HG02759 (cell line): ENCODE measurements around the gene ENO4.

ENCODE experiments used
- ATAC-seq: cut with Tn5 transposase; IDR thresholded peaks from one replicate; pipeline ENCODE4 v1.9.1; 2021; ENCODE audit warnings: mild to moderate bottlenecking, moderate library complexity; ENCODE audit not compliant: unreplicated experiment

ENO4 gene, protein sequence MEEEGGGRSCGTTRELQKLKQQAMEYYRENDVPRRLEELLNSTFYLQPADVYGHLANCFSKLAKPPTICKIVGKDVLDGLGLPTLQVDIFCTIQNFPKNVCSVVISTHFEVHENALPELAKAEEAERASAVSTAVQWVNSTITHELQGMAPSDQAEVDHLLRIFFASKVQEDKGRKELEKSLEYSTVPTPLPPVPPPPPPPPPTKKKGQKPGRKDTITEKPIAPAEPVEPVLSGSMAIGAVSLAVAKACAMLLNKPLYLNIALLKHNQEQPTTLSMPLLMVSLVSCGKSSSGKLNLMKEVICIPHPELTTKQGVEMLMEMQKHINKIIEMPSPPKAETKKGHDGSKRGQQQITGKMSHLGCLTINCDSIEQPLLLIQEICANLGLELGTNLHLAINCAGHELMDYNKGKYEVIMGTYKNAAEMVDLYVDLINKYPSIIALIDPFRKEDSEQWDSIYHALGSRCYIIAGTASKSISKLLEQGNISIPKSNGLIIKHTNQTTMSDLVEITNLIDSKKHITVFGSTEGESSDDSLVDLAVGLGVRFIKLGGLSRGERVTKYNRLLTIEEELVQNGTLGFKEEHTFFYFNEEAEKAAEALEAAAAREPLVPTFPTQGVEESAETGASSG

DNA sequence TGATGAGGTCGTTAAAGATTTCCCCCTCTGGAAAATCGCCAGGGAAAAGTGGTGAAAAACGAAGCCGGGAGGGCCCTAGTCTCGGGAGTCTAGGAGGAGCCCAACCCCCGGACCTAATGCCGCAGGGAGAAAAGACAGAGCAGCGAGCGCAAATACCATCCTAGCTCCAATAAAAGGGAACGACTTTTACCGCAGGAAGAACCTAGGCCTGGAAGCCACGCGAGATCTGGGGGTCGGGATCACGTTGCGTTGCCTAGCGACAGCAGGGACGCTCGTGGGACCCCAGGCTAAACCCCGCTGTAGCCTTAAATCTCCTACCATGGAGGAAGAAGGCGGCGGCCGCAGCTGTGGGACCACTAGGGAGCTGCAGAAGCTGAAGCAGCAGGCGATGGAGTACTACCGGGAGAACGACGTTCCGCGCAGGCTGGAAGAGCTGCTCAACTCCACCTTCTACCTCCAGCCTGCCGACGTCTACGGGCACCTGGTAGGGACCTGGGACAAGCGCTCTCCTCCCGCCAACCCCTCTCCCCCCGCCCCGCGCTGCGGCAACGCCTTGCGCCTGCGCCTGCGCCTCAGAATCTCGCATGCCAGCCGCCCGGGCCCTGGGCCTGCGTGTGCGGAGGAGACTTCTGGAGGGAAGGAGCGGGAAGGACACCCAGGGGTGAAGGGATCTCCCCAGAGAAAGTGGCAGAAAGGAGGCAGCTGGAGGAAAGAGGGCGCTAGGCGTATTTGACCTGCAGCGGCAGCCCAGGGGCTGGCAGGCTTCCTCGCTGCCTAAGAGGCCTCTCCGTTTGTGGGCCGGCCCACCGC, at the start of gene ENO4:
ENO4 (plus strand) TSS at position 252 of the 810 bp plus-strand sequence; CDS start at position 320, 68 bp downstream.
- peak; percentile 64 for ATAC-seq

DNA sequence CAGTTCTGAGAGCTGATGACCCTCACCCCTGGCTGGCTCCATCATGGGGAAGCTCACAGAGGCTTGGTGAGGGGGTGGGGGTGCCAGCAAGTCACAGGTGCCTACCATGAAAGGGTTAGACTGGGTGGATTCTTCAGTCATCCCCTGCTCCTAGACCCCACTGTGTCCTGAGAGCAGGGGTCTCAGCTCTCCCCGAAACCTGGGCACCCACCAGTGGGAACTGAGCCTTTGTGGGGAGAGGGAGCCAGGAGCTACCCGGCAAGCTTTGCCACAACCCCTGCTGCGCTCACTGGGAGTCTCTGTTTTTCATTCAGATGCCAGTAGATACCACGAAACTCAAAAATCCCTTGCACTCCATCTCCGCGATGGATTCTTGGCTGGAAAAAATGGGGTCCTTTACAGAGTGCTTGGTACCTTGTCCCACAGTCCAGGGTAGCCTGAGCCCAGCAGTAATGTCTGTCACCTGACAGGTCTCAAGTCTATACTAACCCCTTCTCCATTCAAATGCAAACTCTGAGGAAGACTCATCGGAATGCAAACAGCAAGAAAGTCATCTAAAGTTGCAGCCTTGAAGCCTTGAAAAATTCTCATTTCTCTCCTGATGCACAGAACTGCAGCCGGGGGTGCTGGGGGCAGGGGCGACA, 48.9 kb upstream of the ENO4 start:
- no peak for ATAC-seq

DNA sequence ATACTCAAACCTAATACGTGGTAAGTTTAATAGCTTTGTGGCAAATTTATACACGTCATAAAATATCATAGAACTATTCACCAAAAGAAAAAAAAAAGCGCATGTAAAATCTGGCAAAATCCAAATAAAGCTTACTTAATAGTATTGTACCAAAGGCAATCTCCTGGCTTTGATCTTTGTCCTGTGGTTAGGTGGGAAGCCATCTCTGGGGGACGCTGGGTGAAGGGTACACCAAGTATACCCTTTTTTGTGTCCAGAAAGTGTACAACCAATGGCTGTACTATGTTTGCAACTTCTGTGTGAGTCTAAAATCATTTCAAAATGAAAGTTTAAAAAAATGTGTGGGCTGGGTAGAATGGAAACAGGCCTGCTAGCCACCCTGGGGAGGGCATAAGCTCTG, 47.6 kb upstream of the ENO4 start:
- no peak for ATAC-seq

DNA sequence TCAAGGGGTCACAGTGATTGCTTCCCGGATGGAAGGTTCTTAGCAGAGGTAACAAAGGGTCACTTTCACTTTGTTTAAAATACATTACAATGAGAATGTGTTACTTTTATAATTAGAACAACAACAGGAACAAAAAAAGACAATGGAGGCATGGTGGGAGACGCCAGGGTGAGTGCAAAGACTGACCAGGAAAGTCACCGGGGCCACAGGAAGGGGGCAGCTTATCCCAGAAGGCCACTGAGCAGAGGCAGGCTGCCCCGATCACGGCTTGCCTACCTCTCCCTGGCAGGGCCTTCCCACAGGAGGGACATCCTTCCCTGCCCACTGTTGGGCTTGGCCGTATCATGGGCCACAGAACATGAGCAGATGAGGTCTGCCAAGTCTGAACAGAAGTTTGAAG, 46.8 kb upstream of the ENO4 start:
- no peak for ATAC-seq

DNA sequence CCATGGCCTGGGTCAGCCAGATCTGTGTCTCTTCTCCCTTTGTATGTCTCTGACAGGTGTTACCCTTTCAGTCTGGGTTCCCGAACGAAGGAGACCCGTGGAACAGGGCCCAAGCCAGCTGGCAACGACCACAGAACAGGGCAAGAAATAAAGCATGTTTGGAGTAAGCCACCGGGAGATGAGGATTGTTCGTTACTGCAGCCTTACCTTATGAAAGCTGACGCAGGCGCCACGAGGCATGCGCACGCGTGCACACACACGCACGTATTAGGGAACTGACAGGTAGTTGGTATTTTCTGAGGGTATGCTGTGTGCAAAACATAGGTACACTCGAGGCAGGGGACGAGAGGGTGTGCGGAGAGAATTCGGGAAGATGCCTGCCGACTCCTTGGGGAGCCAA, 46.4 kb upstream of the ENO4 start:
- ATAC-seq: no peak

DNA sequence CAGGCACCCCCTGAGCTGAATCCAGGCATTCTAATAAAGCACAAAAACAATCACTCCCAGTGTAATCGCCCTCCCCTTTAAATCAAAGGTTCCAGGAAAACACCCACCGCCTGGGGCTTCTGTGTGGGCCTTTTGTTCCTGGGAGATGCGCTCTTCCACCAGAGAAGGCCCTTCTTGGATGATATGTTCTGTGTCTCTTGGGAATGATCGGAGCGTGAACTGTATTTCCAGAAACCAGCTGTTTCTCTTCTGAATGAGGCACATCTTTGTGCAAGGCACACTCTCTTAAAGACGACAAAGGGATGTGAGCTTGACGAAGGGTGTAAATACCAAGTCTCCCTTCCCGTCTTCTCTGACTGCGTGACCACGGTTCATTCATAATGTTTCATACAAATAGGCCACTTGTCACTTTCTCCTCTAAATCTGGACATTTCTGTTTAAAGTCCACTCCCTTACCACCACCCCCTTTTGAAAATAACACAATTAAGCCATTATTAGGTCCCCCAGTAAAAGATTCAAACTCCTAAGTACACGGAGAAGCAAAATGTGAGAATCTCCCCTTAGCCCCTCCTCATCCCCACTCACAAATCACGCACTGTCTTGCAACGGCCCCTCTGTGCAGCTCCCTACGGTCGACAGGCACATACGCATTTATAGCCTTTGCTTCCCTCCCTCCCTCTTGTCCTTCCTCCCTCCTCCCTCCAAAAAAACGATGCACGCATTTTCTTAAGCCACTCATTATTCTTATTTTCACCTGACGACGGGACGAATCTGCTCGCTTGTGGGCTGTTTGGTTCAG, 45.6 kb upstream of the ENO4 start:
- ATAC-seq: no peak

DNA sequence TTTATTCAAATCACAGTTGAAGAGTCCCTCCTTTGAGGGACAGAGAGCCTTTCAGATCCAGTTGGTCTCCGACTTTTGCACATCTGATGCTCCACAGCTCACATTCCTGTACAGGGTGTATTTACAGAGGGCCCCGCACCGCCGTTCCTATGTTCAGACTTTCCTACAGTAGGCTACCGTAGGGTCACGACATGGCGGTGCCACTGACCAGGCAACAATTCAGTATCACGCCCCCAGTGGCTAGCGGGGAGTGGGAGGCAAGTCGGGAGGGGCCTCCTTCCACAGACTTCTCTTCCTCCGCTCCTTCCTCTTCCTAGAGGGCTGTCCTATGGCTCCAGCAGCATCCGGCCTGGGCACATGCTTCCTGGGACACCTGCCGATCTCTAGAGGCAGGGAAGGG, 40.6 kb upstream of the ENO4 start:
- ATAC-seq: no peak

DNA sequence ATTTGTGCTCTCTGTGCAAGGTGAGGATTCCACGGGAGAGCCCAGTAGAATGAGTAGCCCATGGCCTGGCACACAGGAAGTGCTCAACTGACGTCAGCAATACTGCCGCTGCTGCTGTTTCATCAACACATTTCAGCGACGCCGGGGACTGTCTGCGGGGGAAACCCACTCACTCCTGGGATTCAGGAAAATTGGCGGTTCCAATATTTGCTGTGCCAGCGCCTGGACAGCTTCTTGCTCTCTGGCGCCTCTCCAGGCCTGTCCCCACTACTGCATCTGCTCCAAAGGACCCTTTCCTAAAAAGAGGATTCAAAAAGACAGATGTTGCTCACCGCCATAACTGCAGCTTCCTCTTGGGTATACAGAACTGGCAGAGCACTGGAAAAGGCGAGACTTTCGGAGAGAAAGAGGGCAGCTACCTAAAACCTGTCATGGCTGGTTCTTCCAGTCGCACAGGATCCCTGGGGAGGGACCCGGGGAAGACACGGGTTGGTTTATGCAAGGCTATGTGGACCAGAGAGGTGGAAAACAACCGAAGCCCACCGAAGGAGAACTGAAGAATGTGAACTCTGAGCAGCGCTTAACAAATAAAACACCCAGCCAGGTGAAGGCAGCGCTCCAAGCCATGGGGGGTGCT, 39.7 kb upstream of the ENO4 start:
- no peak for ATAC-seq

DNA sequence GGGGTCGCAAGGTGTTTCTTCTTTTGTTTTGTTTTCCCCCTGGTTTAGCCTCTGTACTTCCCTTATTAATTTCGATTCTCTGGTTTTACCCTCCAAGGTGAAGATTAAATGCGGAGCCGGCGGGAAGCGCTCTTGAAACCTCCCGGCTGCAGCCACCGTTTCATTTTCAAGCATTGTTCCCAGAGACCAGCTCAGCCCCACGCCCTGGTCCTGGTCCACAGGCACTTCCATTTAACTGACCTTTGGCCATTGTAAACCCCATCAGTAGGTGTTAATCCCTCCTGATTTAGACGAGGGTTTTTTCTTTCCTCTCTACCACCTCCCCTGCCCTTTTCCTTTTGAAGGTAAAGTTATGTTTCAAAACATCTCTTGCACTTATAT, 39.2 kb upstream of the ENO4 start:
- ATAC-seq: no peak

DNA sequence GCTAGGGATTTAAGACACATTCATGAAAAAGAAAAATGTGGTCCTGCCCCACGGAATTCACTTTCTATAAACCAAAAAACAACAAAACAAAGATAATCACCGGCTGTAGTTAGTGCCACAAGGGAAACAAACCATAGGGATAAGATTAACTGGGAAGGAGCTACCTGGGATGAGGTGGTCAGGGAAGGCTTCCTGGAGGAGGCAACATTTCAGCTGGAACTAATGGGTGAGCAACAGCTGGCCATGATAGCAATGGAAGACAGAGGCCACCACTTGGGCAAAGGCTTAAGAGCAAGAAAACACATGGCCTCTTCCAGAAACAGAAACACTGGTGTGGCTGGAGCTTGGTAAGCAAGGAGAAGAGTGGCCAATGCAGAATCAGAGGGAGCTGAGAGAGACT, 38.4 kb upstream of the ENO4 start:
- ATAC-seq: no peak

DNA sequence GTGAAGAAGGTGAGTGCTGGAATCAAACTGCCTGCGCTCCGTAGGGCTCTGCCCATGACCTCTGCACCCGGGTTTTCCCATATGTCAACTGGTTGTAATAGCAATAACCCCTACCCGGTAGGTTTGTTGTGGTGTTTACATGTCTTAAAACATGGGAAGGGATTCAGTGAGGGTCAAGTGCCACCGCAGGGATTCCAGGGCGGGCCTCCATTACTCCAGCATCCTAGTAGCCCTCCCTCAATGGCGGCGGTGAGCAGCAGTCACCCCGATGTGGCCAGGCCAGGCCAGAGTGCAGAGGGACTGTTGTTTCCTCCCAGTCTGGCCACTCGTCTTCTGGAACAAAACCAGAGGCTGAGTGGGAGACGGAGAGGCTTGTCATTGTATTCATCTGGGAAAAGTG, 37.6 kb upstream of the ENO4 start:
- no peak for ATAC-seq

DNA sequence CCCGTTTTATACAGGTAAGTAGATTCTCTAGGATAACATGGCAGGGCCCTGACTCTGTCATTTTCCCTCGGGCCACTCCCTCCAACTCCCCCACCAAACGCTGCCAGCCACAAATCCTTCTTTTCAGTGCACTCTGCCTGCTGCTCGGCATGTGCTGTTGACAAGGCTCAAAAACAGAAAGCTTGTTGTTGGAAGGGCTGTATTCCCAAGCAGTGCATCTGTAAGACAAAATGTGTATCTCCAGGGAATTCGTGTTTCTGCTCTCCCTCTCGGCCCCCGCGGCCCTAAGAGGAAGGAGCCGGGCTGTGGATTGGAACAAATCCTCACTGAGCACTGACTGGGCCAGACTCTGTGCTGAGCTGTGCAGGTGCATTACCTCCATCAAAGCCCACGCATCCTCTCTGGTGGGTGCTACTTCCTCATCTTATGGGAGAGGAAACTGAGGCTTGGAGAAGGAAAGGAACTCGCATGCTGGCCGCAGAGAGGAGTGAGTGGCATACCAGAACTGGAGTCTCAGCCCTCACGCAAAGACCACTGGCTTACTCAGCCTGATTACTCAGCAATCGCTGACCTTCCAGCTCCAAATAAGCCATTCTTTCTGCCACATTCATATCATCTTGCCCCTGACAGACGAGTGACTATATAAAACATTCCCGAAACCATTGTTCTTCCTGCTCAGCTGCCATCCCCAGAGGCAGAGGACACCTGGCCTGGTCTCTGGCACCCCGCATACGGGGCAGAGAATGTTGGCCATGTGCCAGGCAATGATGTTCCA, 33.5 kb upstream of the ENO4 start:
- ATAC-seq: no peak

DNA sequence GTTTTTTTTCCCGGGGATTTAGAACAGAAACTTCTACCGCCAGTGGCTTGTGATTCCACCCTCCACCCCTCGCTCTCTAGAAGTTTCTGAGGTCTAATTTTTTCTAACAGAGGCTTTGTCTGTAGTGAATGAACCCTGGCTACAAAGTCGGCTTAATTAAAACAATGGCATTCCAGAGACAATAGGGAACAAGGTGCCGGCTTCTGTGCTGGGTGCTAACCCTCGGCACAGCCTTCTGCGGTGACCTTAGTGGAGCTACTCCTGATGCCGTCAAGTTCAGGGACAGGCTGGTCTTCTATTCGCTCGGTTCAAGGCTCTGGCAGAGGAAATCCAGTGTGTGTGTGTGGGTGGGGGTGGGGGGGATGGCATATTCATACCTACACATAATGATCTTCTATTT, 32.1 kb upstream of the ENO4 start:
- no peak for ATAC-seq

DNA sequence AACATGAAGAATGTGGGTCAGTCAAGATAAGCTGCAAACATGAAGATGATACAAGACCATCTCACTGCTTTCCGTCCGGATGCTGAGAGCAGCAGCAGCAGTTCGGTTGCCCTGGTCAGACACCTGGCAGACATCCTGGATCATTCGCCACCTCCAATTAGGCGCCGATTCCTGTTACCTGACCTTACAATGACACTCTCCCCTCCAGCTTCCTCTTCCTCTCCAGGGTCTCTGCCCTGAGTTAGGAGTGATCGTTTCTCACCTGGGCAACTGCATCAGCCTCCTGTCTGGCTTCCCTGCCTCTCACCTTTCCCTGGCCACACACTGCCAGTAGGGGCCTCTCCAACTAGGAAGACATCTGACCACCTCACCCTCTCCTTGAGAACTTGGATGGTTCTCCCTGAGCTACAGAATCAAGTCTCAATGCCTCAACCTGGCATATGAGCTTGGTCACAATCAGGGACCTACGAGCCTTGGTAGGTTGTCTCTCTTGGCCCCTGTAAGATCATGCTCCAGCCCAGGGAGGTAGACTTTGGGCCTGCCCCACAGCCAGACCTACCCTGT, 31.4 kb upstream of the ENO4 start:
- no peak for ATAC-seq

DNA sequence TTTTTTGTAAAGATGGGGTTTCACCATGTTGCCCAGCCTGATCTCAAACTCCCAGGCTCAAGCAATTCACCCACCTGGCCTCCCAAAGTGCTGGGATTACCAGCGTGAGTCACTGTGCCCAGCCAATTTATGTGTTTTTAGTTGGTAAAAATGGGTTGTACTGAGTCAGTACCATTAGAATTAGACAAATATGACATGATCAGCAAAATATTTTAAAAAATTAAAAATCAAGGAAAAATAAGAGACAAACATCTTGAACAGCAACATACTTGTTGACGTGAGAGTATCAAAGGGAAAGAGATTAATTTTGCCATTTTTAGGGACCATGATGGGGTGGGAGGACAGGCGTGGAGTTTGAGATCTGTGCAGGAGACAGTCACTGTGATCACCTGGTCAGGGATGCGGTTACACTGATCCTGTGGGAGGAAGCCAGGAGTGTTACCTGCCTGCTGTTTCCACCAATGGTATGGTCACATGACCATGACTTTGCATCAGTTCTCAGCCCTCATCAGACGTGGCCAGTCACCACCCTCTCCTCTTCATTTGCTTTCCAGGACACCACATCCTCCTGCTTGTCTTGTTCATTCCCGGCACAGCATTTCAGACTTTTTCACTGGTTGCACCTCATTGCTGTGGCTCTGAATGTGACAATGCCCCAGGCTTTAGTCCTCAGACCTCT, 29.2 kb upstream of the ENO4 start:
- no peak for ATAC-seq

DNA sequence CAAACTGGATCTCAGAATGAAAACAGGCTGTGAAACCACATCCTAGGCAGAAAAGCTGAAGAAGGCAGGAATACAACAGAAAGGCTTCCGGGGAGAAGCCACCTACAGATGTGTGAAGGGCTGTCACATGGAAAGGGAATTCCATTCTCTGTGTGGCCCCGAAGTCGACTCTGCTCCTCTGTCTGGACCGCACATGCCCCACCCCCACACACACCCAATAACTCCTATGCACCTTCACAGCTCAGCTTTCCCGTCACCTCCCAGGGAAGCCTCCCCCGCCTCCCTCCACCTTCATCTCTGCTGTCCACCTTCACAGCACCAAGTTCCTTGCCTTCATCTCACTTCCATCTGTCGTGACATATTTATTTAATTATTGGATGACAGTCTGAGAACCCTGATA, 23.4 kb upstream of the ENO4 start:
- ATAC-seq: no peak

DNA sequence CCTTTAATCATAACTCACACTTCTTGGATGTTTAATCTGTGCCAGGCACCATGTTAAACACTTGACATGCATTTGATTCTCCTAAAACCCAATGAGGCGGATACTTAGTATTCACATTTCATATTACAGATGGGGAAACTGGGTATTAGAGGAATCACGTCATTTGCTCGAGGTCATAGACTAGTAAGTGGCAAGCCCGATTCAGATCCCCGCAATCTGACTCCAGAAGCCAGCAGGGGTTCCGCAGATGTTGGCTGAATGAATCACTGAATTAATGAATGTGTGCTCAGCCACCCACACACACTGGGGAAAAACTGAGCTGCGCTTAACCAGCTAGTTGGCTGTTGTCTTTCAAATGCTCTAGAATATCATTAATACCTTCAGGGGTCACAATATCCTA, 22.5 kb upstream of the ENO4 start:
- ATAC-seq: no peak

DNA sequence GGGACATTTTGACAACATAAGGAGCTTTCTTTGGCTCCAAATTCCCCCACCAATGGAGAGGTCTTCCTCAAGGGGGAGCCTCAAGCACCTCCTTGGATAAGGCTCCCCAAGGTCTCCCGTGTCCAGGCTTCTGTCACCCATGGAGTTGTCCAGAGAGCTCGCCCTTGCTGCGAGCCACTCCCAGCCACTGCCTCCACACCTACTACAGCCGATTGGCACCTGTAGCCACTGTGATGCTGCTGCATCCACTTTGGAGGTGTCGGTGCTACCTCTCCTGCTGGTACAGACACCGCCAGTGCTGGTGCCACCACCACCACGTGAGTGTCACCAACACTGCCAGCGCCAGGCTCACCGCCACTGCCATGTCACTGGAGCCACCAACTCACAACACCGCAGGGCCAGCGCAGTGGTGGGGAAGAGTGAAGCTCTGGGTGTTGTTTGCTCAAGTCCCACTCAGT, 22.1 kb upstream of the ENO4 start:
- no peak for ATAC-seq
